KMS-11 (cell line): ENCODE data around the gene TMEM131.
"Not testable (repeated sequence)": the region's sequence is repeated elsewhere in the genome, so short reads cannot be mapped to it uniquely, and the experiment has no call there.

ENCODE experiments used
- H2AFZ ChIP-seq: fragments of 200-600 bp; sonication (generic); 2 replicates; pipeline ENCODE4 v1.6.1; 2016; ENCODE audit warnings: antibody characterized with exemption, mixed run types, low read depth
- H3K27ac ChIP-seq: fragments of 200-600 bp; sonication (generic); 2 replicates; pipeline ENCODE4 v1.6.1; 2016; ENCODE audit warnings: mild to moderate bottlenecking, mixed run types
- H3K27me3 ChIP-seq: fragments of 200-600 bp; sonication (generic); 2 replicates; pipeline ENCODE4 v1.6.1; 2017; ENCODE audit warnings: mild to moderate bottlenecking, low read depth, mixed run types, moderate library complexity; ENCODE audit not compliant: insufficient read depth
- H3K36me3 ChIP-seq: fragments of 200-600 bp; sonication (generic); 2 replicates; pipeline ENCODE4 v1.6.1; 2017; ENCODE audit warnings: mild to moderate bottlenecking, mixed run types; ENCODE audit not compliant: insufficient read depth
- H3K4me1 ChIP-seq: fragments of 200-600 bp; sonication (generic); 2 replicates; pipeline ENCODE4 v1.6.1; 2016; ENCODE audit warnings: mild to moderate bottlenecking, low read depth, mixed run types; ENCODE audit not compliant: poor library complexity, severe bottlenecking
- H3K4me2 ChIP-seq: fragments of 200-600 bp; sonication (generic); 2 replicates; pipeline ENCODE4 v1.7.0; 2016; ENCODE audit warnings: mild to moderate bottlenecking, mixed run types
- H3K4me3 ChIP-seq: fragments of 200-600 bp; sonication (generic); IDR thresholded peaks from 2 replicates; pipeline ENCODE4 v1.6.1; 2017; ENCODE audit warnings: low read depth, low read length, mixed read lengths; ENCODE audit not compliant: insufficient read depth
- H3K79me2 ChIP-seq: fragments of 200-600 bp; sonication (generic); 2 replicates; pipeline ENCODE4 v1.6.1; 2016; ENCODE audit warnings: low read depth, mixed run types; ENCODE audit not compliant: insufficient read depth
- H3K9ac ChIP-seq: fragments of 200-600 bp; sonication (generic); 2 replicates; pipeline ENCODE4 v1.6.1; 2016; ENCODE audit warnings: mild to moderate bottlenecking, mixed run types
- H4K20me1 ChIP-seq: fragments of 200-600 bp; sonication (generic); 2 replicates; pipeline ENCODE4 v1.6.1; 2016; ENCODE audit warnings: mild to moderate bottlenecking, mixed run types; ENCODE audit not compliant: insufficient read depth
- TF ChIP-seq, protein P1 (sequence below): fragments of 200-600 bp; sonication (generic); conservative IDR thresholded peaks from 2 replicates; pipeline ENCODE4 v1.6.1; 2017; ENCODE audit warnings: low read depth, mild to moderate bottlenecking, antibody characterized with exemption, low read length, moderate library complexity, mixed read lengths

TMEM131 gene

DNA sequence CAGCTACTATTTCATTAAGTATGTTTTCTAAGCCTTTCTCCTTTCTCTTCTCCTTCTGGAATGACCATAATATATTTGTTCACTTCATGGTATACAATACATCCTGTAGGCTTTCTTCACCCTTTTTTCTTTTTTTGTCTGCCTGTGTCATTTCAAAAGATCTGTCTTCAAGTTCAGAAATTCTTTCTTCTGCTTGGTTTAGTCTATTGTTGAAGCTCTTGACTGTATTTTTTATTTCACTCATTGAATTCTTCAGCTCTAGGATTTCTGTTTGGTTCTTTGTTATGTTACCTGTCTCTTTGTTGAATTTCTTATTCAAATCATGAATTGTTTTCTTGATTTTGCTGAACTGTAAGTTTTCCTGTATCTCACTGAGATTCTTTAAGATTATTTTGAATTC, 109.9 kb downstream of the TMEM131 start:
- Histone ChIP-seq H3K9ac (no peak overlapping the region), H3K4me2 (no peak overlapping the region), H3K4me1 (no peaks in the 10 kb centered on the region), H3K79me2 (no peaks in the 10 kb centered on the region), H4K20me1 (no peaks in the 10 kb centered on the region), H3K27me3 (no peaks in the 10 kb centered on the region), H3K4me3 (no peak overlapping the region), H3K36me3 (no peaks in the 10 kb centered on the region; the same call in 1 of the 2 replicates), H3K27ac (no peak overlapping the region), H2AFZ (no peak overlapping the region)
- TF ChIP-seq, protein P1, sequence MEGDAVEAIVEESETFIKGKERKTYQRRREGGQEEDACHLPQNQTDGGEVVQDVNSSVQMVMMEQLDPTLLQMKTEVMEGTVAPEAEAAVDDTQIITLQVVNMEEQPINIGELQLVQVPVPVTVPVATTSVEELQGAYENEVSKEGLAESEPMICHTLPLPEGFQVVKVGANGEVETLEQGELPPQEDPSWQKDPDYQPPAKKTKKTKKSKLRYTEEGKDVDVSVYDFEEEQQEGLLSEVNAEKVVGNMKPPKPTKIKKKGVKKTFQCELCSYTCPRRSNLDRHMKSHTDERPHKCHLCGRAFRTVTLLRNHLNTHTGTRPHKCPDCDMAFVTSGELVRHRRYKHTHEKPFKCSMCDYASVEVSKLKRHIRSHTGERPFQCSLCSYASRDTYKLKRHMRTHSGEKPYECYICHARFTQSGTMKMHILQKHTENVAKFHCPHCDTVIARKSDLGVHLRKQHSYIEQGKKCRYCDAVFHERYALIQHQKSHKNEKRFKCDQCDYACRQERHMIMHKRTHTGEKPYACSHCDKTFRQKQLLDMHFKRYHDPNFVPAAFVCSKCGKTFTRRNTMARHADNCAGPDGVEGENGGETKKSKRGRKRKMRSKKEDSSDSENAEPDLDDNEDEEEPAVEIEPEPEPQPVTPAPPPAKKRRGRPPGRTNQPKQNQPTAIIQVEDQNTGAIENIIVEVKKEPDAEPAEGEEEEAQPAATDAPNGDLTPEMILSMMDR = no peak

DNA sequence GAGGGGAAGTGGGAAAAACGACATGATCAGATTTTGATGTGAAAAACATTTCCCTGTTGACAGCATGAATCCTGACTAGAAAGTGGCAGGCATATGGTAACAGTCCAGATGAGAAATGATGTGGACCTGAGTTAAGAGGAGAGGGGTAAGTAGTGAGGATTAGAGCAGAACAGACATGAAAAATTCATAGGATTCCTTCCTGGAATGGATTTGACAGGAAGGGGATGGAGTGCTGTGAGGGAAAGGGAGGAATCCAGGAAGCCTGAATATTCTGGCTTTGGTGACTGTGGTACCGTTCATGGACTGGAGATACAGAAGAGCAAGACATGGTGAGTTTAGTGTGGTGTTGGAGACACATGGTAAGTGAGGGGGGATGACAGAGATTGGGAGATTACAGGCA, 115.4 kb downstream of the TMEM131 start:
- TF ChIP-seq, protein P1 = no peak
- no peak overlapping the region for H3K27ac ChIP-seq
- no peaks in the 10 kb centered on the region for H3K4me1 ChIP-seq
- no peak overlapping the region for H3K9ac ChIP-seq
- H4K20me1 ChIP-seq = no peaks in the 10 kb centered on the region
- no peak overlapping the region for H3K4me3 ChIP-seq
- H2AFZ ChIP-seq = no peak overlapping the region
- H3K36me3 ChIP-seq = no peaks in the 10 kb centered on the region
- H3K27me3 ChIP-seq = no peaks in the 10 kb centered on the region
- no peaks in the 10 kb centered on the region; the same call in 1 of the 2 replicates for H3K79me2 ChIP-seq
- H3K4me2 ChIP-seq = no peak overlapping the region

DNA sequence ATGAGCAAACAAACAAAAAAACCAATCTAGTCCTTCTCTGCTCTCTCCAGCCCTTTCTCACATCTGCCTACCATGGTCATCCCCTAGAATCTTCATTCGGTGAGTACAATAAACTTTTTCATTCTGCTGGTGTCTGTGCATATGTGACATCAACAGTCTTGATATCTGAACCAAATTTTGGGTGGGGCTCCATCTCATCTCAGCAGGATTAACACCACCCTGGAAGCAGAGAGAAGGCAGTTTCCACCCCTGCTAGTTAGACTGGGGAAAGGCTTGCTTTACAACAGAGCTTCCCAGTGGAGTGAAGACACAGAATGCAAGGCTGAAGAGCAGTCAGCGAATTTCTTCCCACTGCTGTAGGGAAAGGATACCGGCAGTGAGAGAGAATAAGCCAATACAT, 116.9 kb downstream of the TMEM131 start:
- Histone ChIP-seq H3K4me2 (no peak overlapping the region), H3K79me2 (no peaks in the 10 kb centered on the region; the same call in 1 of the 2 replicates), H2AFZ (no peak overlapping the region), H3K36me3 (no peaks in the 10 kb centered on the region), H3K4me1 (no peaks in the 10 kb centered on the region), H3K9ac (no peak overlapping the region), H3K27ac (no peak overlapping the region), H4K20me1 (no peaks in the 10 kb centered on the region), H3K4me3 (no peak overlapping the region), H3K27me3 (no peaks in the 10 kb centered on the region)
- TF ChIP-seq, protein P1 = no peak

DNA sequence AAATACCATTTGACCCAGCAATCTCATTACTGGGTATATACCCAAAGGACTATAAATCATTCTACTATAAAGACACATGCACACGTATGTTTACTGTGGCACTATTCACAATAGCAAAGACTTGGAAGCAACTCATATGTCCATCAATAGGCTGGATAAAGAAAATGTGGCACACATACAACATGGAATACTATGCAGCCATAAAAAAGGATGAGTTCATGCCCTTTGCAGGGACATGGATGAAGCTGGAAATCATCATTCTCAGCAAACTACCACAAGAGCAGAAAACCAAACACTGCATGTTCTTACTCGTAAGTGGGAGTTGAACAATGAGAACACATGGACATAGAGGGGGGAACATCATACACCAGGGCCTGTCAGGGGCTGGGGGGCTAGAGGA, 117.4 kb downstream of the TMEM131 start:
- not testable (repeated sequence) for H3K9ac ChIP-seq, H3K36me3 ChIP-seq, H3K4me2 ChIP-seq, H3K4me3 ChIP-seq, H3K27me3 ChIP-seq, H4K20me1 ChIP-seq, H3K79me2 ChIP-seq, H3K27ac ChIP-seq, H2AFZ ChIP-seq, H3K4me1 ChIP-seq

DNA sequence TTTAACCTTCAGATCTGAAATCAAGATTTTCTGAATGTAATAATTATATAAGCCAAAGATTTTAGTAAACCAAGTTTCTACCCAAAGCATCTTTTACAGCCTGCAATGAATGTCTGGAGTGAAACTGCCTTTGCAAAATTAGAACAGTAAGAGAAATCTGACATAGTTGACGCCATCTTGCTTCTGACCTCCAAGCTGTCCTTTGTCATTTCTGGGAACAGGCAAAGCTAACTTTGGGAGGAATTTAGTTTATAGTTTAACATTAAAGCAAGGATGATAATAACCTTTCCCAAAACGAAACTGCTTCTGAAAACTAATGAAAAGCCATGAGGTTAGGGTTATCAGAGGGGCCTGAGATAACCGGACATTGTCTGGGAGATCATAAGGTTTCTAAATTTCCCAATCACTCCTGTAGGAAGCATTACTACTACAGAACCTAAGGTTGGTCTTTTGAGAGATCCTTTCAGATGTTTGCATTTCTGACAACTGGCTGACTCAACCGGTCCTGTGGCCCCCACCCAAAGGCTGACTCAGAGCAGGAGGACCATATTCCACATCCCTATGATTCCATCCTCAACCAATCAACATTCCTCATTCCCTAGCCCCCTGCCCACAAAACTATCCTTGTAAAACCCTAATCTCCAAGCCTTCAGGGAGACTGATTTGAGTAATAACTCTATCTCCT, 124.5 kb downstream of the TMEM131 start:
- H3K36me3 ChIP-seq = no peaks in the 10 kb centered on the region
- H3K27me3 ChIP-seq = no peaks in the 10 kb centered on the region
- H3K4me3 ChIP-seq = no peak overlapping the region
- peak overlapping the region; percentile 42; the same call in 1 of the 2 replicates for H3K27ac ChIP-seq
- H3K9ac ChIP-seq = peak overlapping the region; percentile 13; the same call in 1 of the 2 replicates
- H3K4me2 ChIP-seq = peak overlapping the region; percentile 45; the same call in 1 of the 2 replicates
- no peak overlapping the region for H2AFZ ChIP-seq
- TF ChIP-seq, protein P1 = no peak
- H3K79me2 ChIP-seq = 0 out of 2 replicates have a peak, but pooled peaks cover 3% of the 10 kb centered on the region
- H4K20me1 ChIP-seq = no peaks in the 10 kb centered on the region
- peaks cover 33% of the 10 kb centered on the region for H3K4me1 ChIP-seq
